Measurements from ENCODE around the gene MYO1G. TPM values are rescaled to one million over a fixed set of nuclear protein-coding genes. Genes with fewer than 3 reads are reported as not detected.

MYO1G gene
- total and polyA plus RNA-seq, 9 of the 15 experiments (the other 6 are each of a cell fraction or from before 2014, with no cell fraction given): 0.03 to 0.62 (median 0.13) TPM; not detected in 1

DNA sequence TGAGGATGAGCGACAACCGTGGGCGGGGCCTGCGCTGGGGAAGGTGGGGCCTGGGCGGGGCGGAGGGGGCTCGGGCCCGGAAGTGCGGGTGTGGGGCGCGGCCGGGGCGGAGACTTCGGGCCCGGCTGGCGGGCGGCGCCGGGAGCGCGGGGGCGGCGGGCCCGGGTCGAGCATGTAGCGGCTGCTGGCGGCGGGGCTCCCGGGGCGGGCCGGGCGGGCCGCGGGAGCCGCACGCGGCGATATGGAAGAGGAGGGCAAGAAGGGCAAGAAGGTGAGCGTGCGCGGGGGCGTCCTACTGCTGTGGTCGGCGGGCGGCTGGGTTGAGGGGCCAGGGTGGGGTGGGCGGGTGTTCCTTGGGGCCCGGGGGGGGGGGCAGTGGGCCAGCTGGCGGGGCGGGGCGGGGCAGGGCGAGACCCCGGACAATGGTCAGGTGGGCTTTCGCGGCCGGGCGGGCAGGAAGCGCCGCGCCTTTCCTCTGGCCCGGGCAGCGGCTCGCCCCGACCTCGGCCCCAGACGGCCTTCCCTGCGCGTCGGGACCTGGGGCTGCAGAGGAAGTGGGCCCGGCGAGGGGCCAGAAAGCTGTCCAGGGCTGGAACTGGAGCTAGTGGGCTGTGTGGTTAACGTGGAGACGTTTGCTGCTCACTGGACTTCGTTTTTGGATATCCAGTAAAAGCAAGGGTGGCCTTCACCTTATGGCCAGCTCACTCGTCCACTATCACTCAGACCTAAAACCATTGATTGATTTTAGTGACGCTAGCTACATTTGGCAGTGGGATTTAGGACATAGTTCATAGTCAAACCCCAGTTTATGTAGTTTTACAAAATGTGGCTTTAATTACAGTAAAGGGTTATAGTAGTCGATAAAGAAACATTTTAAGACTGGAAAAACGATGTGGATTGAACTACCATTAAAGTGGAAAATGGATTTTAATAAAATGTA, 21.5 kb upstream of the MYO1G start, which contains the start of gene CCM2 (continued):
- TF ChIP-seq, protein P1, sequence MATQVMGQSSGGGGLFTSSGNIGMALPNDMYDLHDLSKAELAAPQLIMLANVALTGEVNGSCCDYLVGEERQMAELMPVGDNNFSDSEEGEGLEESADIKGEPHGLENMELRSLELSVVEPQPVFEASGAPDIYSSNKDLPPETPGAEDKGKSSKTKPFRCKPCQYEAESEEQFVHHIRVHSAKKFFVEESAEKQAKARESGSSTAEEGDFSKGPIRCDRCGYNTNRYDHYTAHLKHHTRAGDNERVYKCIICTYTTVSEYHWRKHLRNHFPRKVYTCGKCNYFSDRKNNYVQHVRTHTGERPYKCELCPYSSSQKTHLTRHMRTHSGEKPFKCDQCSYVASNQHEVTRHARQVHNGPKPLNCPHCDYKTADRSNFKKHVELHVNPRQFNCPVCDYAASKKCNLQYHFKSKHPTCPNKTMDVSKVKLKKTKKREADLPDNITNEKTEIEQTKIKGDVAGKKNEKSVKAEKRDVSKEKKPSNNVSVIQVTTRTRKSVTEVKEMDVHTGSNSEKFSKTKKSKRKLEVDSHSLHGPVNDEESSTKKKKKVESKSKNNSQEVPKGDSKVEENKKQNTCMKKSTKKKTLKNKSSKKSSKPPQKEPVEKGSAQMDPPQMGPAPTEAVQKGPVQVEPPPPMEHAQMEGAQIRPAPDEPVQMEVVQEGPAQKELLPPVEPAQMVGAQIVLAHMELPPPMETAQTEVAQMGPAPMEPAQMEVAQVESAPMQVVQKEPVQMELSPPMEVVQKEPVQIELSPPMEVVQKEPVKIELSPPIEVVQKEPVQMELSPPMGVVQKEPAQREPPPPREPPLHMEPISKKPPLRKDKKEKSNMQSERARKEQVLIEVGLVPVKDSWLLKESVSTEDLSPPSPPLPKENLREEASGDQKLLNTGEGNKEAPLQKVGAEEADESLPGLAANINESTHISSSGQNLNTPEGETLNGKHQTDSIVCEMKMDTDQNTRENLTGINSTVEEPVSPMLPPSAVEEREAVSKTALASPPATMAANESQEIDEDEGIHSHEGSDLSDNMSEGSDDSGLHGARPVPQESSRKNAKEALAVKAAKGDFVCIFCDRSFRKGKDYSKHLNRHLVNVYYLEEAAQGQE (IDR thresholded peaks at IDR 0.05; ENCODE audit: borderline replicate concordance): no peak
- TF ChIP-seq, protein P1 (CRISPR knock-in tag; IDR thresholded peaks at IDR 0.05; ENCODE audit: low read depth): no peak
- TF ChIP-seq RHOXF2B (CRISPR knock-in tag; conservative IDR thresholded peaks at IDR 0.05) (no peak), SRSF9 (IDR thresholded peaks at IDR 0.05; ENCODE audit: borderline replicate concordance, low read depth, low read length) (no peak), BRD9 (IDR thresholded peaks at IDR 0.05; ENCODE audit: low read depth, partially characterized antibody) (no peak), KLF13 (tag; IDR thresholded peaks at IDR 0.05; ENCODE audit: borderline replicate concordance, low read depth) (no peak), SAP30 (IDR thresholded peaks at IDR 0.05; ENCODE audit: borderline replicate concordance, insufficient read depth, low read depth, low read length, poor library complexity, severe bottlenecking) (peak; percentile 58)
- TF ChIP-seq, protein P2, sequence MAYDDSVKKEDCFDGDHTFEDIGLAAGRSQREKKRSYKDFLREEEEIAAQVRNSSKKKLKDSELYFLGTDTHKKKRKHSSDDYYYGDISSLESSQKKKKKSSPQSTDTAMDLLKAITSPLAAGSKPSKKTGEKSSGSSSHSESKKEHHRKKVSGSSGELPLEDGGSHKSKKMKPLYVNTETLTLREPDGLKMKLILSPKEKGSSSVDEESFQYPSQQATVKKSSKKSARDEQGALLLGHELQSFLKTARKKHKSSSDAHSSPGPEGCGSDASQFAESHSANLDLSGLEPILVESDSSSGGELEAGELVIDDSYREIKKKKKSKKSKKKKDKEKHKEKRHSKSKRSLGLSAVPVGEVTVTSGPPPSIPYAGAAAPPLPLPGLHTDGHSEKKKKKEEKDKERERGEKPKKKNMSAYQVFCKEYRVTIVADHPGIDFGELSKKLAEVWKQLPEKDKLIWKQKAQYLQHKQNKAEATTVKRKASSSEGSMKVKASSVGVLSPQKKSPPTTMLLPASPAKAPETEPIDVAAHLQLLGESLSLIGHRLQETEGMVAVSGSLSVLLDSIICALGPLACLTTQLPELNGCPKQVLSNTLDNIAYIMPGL (CRISPR knock-in tag; IDR thresholded peaks at IDR 0.05): no peak
- TF ChIP-seq, protein P3, sequence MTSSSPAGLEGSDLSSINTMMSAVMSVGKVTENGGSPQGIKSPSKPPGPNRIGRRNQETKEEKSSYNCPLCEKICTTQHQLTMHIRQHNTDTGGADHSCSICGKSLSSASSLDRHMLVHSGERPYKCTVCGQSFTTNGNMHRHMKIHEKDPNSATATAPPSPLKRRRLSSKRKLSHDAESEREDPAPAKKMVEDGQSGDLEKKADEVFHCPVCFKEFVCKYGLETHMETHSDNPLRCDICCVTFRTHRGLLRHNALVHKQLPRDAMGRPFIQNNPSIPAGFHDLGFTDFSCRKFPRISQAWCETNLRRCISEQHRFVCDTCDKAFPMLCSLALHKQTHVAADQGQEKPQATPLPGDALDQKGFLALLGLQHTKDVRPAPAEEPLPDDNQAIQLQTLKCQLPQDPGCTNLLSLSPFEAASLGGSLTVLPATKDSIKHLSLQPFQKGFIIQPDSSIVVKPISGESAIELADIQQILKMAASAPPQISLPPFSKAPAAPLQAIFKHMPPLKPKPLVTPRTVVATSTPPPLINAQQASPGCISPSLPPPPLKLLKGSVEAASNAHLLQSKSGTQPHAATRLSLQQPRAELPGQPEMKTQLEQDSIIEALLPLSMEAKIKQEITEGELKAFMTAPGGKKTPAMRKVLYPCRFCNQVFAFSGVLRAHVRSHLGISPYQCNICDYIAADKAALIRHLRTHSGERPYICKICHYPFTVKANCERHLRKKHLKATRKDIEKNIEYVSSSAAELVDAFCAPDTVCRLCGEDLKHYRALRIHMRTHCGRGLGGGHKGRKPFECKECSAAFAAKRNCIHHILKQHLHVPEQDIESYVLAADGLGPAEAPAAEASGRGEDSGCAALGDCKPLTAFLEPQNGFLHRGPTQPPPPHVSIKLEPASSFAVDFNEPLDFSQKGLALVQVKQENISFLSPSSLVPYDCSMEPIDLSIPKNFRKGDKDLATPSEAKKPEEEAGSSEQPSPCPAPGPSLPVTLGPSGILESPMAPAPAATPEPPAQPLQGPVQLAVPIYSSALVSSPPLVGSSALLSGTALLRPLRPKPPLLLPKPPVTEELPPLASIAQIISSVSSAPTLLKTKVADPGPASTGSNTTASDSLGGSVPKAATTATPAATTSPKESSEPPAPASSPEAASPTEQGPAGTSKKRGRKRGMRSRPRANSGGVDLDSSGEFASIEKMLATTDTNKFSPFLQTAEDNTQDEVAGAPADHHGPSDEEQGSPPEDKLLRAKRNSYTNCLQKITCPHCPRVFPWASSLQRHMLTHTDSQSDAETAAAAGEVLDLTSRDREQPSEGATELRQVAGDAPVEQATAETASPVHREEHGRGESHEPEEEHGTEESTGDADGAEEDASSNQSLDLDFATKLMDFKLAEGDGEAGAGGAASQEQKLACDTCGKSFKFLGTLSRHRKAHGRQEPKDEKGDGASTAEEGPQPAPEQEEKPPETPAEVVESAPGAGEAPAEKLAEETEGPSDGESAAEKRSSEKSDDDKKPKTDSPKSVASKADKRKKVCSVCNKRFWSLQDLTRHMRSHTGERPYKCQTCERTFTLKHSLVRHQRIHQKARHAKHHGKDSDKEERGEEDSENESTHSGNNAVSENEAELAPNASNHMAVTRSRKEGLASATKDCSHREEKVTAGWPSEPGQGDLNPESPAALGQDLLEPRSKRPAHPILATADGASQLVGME (CRISPR knock-in tag; IDR thresholded peaks at IDR 0.05): no peak
